A549 (cell line): Measurements from ENCODE around the gene TLR6. TPM values are rescaled to one million over a fixed set of nuclear protein-coding genes. Genes with fewer than 3 reads are reported as not detected.

ENCODE experiments used
- ATAC-seq, 2 experiments: fragments of 200-7000 bp in 1 of 2; fragments of >200 bp in 1 of 2; cut with Nextera tagmentation in 1 of 2; cut with Tn5 transposase in 1 of 2; 3 replicates each; pipeline versions ENCODE4 v1.8.0 to v1.9.1; 2018 to 2020; ENCODE audit warnings: mild to moderate bottlenecking in 1 of 2, moderate library complexity in 1 of 2
- CTCF ChIA-PET: fragments of 300-600 bp; sonication (Branson Sonifier 250); formaldehyde crosslinking; extraction: SDS; loops from one replicate; lab custom pipeline; 2021; ENCODE audit warnings: antibody characterized with exemption, inconsistent platforms; lab: Yijun Ruan, JAX
- POLR2A ChIA-PET: fragments of 350-600 bp; formaldehyde crosslinking; extraction: SDS; loops from one replicate; lab custom pipeline; 2021; ENCODE audit warnings: antibody characterized with exemption, inconsistent platforms; lab: Yijun Ruan, JAX
- DNase-seq, 2 experiments: peaks; one replicate each; pipeline versions ENCODE4 v3.0.0 to v3.0.0-alpha.2; 2011 to 2016; ENCODE audit warnings: low read depth in 1 of 2, low spot score in 1 of 2
- FAIRE-seq: peaks from 2 replicates; lab custom pipeline; 2011; peaks lifted over from hg19 to GRCh38; lab: Jason Lieb, UNC
- H3K27ac ChIP-seq, 2 experiments: fragments of >200 bp; sonication (Bioruptor Twin); formaldehyde crosslinking; 3 replicates each; pipeline ENCODE4 v1.5.1; 2016 to 2017
- H3K4me1 ChIP-seq: fragments of >200 bp; sonication (Bioruptor Twin); formaldehyde crosslinking; 3 replicates; pipeline ENCODE4 v1.6.1; 2016
- H3K4me2 ChIP-seq: fragments of >200 bp; sonication (Bioruptor Twin); formaldehyde crosslinking; 3 replicates; pipeline ENCODE4 v1.6.1; 2016
- H3K4me3 ChIP-seq: fragments of >200 bp; sonication (Bioruptor Twin); formaldehyde crosslinking; 3 replicates; pipeline ENCODE4 v1.5.1; 2016
- H3K9me3 ChIP-seq: fragments of >200 bp; sonication (Bioruptor Twin); formaldehyde crosslinking; 3 replicates; pipeline ENCODE4 v1.6.1; 2016
- ESRRA ChIP-seq: fragments of 150-350 bp; IDR thresholded peaks from 2 replicates; pipeline ENCODE4 v1.6.1; 2014; ENCODE audit warnings: mild to moderate bottlenecking, low read length, borderline replicate concordance
- HDAC2 ChIP-seq: fragments of 200-600 bp; sonication (generic); IDR thresholded peaks from 2 replicates; pipeline ENCODE4 v1.6.1; 2016
- HOXB13 ChIP-seq: fragments of 250-450 bp; sonication (Bioruptor Pico); IDR thresholded peaks from 2 replicates; pipeline ENCODE4 v1.5.0; 2020; ENCODE audit warnings: low read depth, mild to moderate bottlenecking, moderate library complexity
- HOXB5 ChIP-seq: fragments of 250-450 bp; sonication (Bioruptor Pico); IDR thresholded peaks from 2 replicates; pipeline ENCODE4 v1.5.0; 2020; ENCODE audit warnings: mild to moderate bottlenecking, moderate library complexity
- KDM1A ChIP-seq: fragments of 200-600 bp; sonication (generic); IDR thresholded peaks from 2 replicates; pipeline ENCODE4 v1.6.1; 2016; ENCODE audit warnings: low read depth, mild to moderate bottlenecking
- MAZ ChIP-seq: fragments of 150-350 bp; IDR thresholded peaks from 2 replicates; pipeline ENCODE4 v1.6.1; 2014; ENCODE audit warnings: antibody characterized with exemption, low read depth, low read length, borderline replicate concordance
- NFE2L2 ChIP-seq: fragments of 150-350 bp; conservative IDR thresholded peaks from 2 replicates; pipeline ENCODE4 v1.6.1; 2014; ENCODE audit warnings: low read length
- NR3C1 ChIP-seq: fragments of >200 bp; sonication (Bioruptor Twin); formaldehyde crosslinking; IDR thresholded peaks from 3 replicates; pipeline ENCODE4 v1.6.1; 2017
- RAD21 ChIP-seq, 2 experiments: fragments of >200 bp in 1 of 2; sonication (Bioruptor Twin) in 1 of 2; formaldehyde crosslinking in 1 of 2; IDR thresholded peaks in 1 of 2; conservative IDR thresholded peaks in 1 of 2; 2 replicates in 1 of 2; 3 replicates in 1 of 2; pipeline ENCODE4 v1.6.1; 2012 to 2018; ENCODE audit warnings: inconsistent platforms in 1 of 2
- RARB ChIP-seq: fragments of 250-450 bp; sonication (Bioruptor Pico); IDR thresholded peaks from 2 replicates; pipeline ENCODE4 v1.8.0; 2021; ENCODE audit warnings: mild to moderate bottlenecking, moderate library complexity
- RCOR1 ChIP-seq: fragments of 150-350 bp; IDR thresholded peaks from 2 replicates; pipeline ENCODE4 v1.6.1; 2014; ENCODE audit warnings: antibody characterized with exemption, low read length, low read depth
- SMC3 ChIP-seq: fragments of >200 bp; sonication (Bioruptor Twin); formaldehyde crosslinking; IDR thresholded peaks from 3 replicates; pipeline ENCODE4 v1.6.1; 2018; ENCODE audit warnings: inconsistent platforms
- TP53 ChIP-seq: fragments of 250-450 bp; sonication (Bioruptor Pico); IDR thresholded peaks from 2 replicates; pipeline ENCODE4 v1.5.0; 2021; ENCODE audit warnings: mild to moderate bottlenecking, moderate library complexity
- WGBS: methylation state at CpG from one replicate; pipeline ENCODE4 v1.1.6; 2017; ENCODE audit errors: missing lambda C conversion rate; 5-methylcytosine and 5-hydroxymethylcytosine counted together
- polyA plus RNA-seq, 4 experiments: library from polyadenylated mRNA; depleted of rRNA in 3 of 4; stranded (reverse); fragments of >200 nt; fragmentation: RNase III in 1 of 4; extraction: RNeasy Plus Mini Kit Qiagen cat#74134 plus additional on column Dnase treatment in 1 of 4; gene quantifications; 2 replicates in 3 of 4; 3 replicates in 1 of 4; pipeline ENCODE4 v1.2.3, GENCODE V29; 2011 to 2017
- TF ChIP-seq, protein P1 (sequence below): fragments of >200 bp; sonication (Bioruptor Twin); formaldehyde crosslinking; IDR thresholded peaks from 3 replicates; pipeline ENCODE4 v1.5.1; 2016
- TF ChIP-seq, protein P2 (sequence below): fragments of 150-350 bp; IDR thresholded peaks from 2 replicates; pipeline ENCODE4 v1.6.1; 2014; ENCODE audit warnings: low read depth, mild to moderate bottlenecking, low read length
- TF ChIP-seq, protein P3 (sequence below): fragments of 200-600 bp; sonication (generic); IDR thresholded peaks from 2 replicates; pipeline ENCODE4 v1.6.1; 2016; ENCODE audit warnings: antibody characterized with exemption, mild to moderate bottlenecking, moderate library complexity
- TF ChIP-seq, protein P4 (sequence below): fragments of >200 bp; sonication (Bioruptor Twin); formaldehyde crosslinking; IDR thresholded peaks from 3 replicates; pipeline ENCODE4 v1.6.1; 2016
- TF ChIP-seq, protein P5 (sequence below): IDR thresholded peaks from 2 replicates; pipeline ENCODE4 v1.6.1; 2012; ENCODE audit warnings: low read depth, borderline replicate concordance

The TLR6 gene
- polyA plus RNA-seq, 2 of the 4 experiments (the other 2 are of a cell fraction) = 5.6 to 11.5 TPM

GRCh38 chr4:38902695-38903094 lies 46.1 kb upstream of the TLR6 start:
- H3K27ac ChIP-seq = no peak overlapping the region
- TF ChIP-seq ESRRA = no peak
- TF ChIP-seq KDM1A = no peak
- TF ChIP-seq HDAC2 = no peak
- TF ChIP-seq, protein P1, sequence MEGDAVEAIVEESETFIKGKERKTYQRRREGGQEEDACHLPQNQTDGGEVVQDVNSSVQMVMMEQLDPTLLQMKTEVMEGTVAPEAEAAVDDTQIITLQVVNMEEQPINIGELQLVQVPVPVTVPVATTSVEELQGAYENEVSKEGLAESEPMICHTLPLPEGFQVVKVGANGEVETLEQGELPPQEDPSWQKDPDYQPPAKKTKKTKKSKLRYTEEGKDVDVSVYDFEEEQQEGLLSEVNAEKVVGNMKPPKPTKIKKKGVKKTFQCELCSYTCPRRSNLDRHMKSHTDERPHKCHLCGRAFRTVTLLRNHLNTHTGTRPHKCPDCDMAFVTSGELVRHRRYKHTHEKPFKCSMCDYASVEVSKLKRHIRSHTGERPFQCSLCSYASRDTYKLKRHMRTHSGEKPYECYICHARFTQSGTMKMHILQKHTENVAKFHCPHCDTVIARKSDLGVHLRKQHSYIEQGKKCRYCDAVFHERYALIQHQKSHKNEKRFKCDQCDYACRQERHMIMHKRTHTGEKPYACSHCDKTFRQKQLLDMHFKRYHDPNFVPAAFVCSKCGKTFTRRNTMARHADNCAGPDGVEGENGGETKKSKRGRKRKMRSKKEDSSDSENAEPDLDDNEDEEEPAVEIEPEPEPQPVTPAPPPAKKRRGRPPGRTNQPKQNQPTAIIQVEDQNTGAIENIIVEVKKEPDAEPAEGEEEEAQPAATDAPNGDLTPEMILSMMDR = peak; percentile 49
- TF ChIP-seq, protein P2, sequence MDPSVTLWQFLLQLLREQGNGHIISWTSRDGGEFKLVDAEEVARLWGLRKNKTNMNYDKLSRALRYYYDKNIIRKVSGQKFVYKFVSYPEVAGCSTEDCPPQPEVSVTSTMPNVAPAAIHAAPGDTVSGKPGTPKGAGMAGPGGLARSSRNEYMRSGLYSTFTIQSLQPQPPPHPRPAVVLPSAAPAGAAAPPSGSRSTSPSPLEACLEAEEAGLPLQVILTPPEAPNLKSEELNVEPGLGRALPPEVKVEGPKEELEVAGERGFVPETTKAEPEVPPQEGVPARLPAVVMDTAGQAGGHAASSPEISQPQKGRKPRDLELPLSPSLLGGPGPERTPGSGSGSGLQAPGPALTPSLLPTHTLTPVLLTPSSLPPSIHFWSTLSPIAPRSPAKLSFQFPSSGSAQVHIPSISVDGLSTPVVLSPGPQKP = no peak
- TF ChIP-seq, protein P3, sequence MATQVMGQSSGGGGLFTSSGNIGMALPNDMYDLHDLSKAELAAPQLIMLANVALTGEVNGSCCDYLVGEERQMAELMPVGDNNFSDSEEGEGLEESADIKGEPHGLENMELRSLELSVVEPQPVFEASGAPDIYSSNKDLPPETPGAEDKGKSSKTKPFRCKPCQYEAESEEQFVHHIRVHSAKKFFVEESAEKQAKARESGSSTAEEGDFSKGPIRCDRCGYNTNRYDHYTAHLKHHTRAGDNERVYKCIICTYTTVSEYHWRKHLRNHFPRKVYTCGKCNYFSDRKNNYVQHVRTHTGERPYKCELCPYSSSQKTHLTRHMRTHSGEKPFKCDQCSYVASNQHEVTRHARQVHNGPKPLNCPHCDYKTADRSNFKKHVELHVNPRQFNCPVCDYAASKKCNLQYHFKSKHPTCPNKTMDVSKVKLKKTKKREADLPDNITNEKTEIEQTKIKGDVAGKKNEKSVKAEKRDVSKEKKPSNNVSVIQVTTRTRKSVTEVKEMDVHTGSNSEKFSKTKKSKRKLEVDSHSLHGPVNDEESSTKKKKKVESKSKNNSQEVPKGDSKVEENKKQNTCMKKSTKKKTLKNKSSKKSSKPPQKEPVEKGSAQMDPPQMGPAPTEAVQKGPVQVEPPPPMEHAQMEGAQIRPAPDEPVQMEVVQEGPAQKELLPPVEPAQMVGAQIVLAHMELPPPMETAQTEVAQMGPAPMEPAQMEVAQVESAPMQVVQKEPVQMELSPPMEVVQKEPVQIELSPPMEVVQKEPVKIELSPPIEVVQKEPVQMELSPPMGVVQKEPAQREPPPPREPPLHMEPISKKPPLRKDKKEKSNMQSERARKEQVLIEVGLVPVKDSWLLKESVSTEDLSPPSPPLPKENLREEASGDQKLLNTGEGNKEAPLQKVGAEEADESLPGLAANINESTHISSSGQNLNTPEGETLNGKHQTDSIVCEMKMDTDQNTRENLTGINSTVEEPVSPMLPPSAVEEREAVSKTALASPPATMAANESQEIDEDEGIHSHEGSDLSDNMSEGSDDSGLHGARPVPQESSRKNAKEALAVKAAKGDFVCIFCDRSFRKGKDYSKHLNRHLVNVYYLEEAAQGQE = no peak
- TF ChIP-seq SMC3 = peak; percentile 60
- TF ChIP-seq NFE2L2 = no peak
- peak; percentile 70 to 71 for TF ChIP-seq RAD21 (conservative IDR thresholded peaks at IDR 0.05 in 1 of 2, IDR thresholded peaks at IDR 0.05 in 1 of 2)
- H3K4me3 ChIP-seq = no peak overlapping the region
- FAIRE-seq (no peak), ATAC-seq (peak; percentile 81 to 83), DNase-seq (peak; percentile 13 to 44)
- no peaks in the 10 kb centered on the region for H3K9me3 ChIP-seq
- peaks cover 23% of the 10 kb centered on the region for H3K4me1 ChIP-seq
- no peak overlapping the region for H3K4me2 ChIP-seq
- CTCF ChIA-PET = interaction anchor here (0.6 to 2.8 kb wide), 27 partner anchors 9 to 279 kb away, joined by 3 to 14 read pairs (median 5); no protein-coding TSS in a partner anchor
- POLR2A ChIA-PET = interaction anchor here (0.5 kb wide), 2 partner anchors 143 to 195 kb away, joined by 3 to 4 read pairs; no protein-coding TSS in a partner anchor

- H3K9me3 ChIP-seq = no peaks in the 10 kb centered on the region
- no peak for DNase-seq
- TF ChIP-seq, protein P3 = no peak
- TF ChIP-seq RARB (CRISPR knock-in tag) (no peak), TP53 (CRISPR knock-in tag) (no peak), RCOR1 (no peak), ESRRA (no peak), HOXB13 (CRISPR knock-in tag) (no peak), HOXB5 (CRISPR knock-in tag) (no peak), MAZ (no peak), NR3C1 (no peak)
- TF ChIP-seq, protein P4, sequence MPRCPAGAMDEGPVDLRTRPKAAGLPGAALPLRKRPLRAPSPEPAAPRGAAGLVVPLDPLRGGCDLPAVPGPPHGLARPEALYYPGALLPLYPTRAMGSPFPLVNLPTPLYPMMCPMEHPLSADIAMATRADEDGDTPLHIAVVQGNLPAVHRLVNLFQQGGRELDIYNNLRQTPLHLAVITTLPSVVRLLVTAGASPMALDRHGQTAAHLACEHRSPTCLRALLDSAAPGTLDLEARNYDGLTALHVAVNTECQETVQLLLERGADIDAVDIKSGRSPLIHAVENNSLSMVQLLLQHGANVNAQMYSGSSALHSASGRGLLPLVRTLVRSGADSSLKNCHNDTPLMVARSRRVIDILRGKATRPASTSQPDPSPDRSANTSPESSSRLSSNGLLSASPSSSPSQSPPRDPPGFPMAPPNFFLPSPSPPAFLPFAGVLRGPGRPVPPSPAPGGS = no peak
- TF ChIP-seq, protein P5, sequence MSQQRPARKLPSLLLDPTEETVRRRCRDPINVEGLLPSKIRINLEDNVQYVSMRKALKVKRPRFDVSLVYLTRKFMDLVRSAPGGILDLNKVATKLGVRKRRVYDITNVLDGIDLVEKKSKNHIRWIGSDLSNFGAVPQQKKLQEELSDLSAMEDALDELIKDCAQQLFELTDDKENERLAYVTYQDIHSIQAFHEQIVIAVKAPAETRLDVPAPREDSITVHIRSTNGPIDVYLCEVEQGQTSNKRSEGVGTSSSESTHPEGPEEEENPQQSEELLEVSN = no peak
- TF ChIP-seq, all 56 proteins: peak for 0
- CTCF ChIA-PET = interaction anchor here (0.9 to 2.8 kb wide), 15 partner anchors 8 to 279 kb away, joined by 3 to 29 read pairs (median 5); no protein-coding TSS in a partner anchor
- Histone ChIP-seq H3K4me3 (no peak overlapping the region), H3K27ac (no peak overlapping the region), H3K4me2 (no peak overlapping the region), H3K4me1 (peaks cover 23% of the 10 kb centered on the region)
- peak in 1 of 2 experiments; percentile 33; a peak in 2 of 6 replicates for ATAC-seq
- WGBS = 87% methylated on average over 5 of the region's 5 CpGs
- FAIRE-seq = no peak
- POLR2A ChIA-PET = no interaction called here
Observed at GRCh38 chr4:38902221-38902620, 45.6 kb upstream of the TLR6 start.
